ENCODE results near the gene BRME1. TPM values are rescaled to one million over a fixed set of nuclear protein-coding genes. Genes with fewer than 3 reads are reported as not detected.
A peak's percentile ranks its signal among the peaks of the same experiment; 100 is the strongest.

BRME1 gene
- total RNA-seq, 1 donor from 2014 or later = 9.2 TPM

DNA sequence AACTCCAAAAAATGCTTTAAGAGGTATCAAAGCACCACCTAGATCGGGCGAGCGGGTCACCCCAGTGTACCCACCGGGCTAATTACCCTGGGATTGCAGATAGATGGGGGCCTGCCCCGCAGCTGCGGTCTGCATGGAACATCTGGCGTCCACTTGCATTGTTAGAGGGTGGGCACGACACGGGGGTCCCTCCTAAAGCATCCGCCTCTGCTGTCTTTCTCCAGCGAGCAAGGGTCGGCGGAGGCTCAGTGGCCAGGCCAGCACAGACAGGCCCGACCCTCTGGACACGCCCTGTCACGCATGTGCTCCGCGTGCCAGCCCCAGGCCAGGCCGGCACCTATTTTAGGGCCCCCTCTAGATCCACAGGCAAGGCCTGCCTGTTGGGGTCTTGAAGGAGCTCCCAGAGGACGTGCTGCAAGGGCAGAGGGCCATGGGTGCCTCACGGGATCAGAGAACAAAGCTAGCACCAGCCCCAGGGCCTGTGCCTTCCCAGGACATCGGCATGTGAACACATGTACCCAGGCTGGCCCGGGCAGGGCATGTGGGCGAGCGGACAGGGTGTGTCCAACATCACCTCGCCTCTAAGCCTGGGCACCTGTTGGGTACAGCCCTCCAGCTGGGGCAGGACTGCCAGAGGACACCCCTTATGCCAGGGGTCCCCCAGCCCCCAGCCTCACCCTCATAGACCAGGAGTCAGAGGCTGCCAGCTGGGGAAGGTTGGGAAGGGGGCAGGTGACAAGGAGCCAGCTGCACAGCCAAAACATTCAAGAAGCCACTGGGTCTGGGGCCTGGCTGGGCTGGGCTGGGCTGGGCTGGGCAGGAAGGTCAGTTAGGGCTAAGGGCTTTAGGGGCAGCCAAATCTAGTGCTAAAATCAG, 64.6 kb downstream of the BRME1 start:
- peaks cover 22% of the 10 kb centered on the region for H3K4me1 Mint-ChIP-seq (ENCODE audit: unreplicated experiment)
- peak overlapping the region; percentile 89 for H3K27ac Mint-ChIP-seq
- TF ChIP-seq, protein P1, sequence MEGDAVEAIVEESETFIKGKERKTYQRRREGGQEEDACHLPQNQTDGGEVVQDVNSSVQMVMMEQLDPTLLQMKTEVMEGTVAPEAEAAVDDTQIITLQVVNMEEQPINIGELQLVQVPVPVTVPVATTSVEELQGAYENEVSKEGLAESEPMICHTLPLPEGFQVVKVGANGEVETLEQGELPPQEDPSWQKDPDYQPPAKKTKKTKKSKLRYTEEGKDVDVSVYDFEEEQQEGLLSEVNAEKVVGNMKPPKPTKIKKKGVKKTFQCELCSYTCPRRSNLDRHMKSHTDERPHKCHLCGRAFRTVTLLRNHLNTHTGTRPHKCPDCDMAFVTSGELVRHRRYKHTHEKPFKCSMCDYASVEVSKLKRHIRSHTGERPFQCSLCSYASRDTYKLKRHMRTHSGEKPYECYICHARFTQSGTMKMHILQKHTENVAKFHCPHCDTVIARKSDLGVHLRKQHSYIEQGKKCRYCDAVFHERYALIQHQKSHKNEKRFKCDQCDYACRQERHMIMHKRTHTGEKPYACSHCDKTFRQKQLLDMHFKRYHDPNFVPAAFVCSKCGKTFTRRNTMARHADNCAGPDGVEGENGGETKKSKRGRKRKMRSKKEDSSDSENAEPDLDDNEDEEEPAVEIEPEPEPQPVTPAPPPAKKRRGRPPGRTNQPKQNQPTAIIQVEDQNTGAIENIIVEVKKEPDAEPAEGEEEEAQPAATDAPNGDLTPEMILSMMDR (conservative IDR thresholded peaks at IDR 0.05) = no peak
- H3K9me3 Mint-ChIP-seq = no peaks in the 10 kb centered on the region
- no peaks in the 10 kb centered on the region for H3K27me3 Mint-ChIP-seq
- H3K4me3 Mint-ChIP-seq = peak overlapping the region; percentile 89
- no peaks in the 10 kb centered on the region for H3K36me3 Mint-ChIP-seq
- DNase-seq (ENCODE audit: extremely low spot score, unreplicated experiment) = no peak

DNA sequence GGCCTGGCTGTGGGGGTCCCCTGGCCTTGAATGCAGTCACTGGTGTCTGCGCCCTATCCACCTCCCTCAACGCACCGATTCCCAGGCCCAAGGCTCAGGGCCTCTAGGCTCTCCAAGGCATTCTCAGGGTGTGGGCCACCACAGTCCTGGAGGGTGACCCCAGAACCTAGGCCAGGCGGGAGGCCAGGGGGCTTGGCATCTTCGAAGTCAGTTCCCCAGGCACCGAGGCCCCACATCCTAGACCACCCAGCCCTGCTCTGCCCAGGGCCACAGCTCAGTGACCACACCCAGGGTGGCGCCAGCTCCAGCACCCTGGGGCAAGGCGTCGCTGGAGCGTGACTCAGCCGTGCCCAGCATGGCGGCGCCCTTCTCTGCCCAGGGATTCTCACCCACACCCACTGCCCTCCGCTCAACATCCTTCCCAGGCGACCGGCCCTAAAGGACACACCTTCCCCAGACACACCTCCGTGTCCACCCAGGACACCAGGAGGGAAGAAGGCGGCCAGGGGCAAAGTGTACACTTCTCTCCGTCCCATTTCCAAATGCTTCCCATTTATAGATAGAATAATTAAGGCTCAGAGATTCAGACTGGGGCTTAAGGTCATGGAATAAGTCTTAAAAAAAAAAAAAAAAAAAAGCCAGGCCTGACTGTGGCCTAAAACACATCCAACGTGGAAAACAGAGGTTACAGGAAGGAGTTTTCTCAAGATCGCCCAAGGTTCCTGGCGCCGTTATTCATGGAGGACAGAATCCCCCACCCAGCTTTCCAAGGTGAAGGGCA, 65.4 kb downstream of the BRME1 start:
- TF ChIP-seq, protein P1 (conservative IDR thresholded peaks at IDR 0.05) = no peak
- DNase-seq (ENCODE audit: extremely low spot score, unreplicated experiment) = no peak
- Mint-ChIP-seq H3K27ac (peak overlapping the region; percentile 89), H3K4me3 (peak overlapping the region; percentile 89), H3K4me1 (ENCODE audit: unreplicated experiment) (peaks cover 16% of the 10 kb centered on the region), H3K36me3 (no peaks in the 10 kb centered on the region), H3K27me3 (no peaks in the 10 kb centered on the region), H3K9me3 (no peaks in the 10 kb centered on the region)

DNA sequence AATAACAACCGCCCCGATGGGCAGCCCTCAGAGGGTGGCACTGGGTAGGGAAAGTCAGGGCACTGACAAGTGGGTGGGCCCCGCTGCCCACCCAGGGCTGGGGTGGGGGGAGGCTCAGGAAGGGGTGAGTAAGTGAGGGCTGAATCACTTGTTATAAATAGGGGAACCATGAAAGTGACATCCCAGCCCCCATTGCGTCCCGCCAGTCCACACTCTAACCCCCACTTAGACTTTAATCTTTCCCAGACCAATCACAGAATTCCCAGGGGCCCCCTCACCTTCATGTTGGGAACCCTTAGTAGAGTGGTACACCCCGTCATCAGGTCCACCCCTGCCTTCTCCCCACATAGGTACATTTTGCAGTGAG, 66.0 kb downstream of the BRME1 start:
- no peak for DNase-seq (ENCODE audit: extremely low spot score, unreplicated experiment)
- no peaks in the 10 kb centered on the region for H3K9me3 Mint-ChIP-seq
- no peaks in the 10 kb centered on the region for H3K36me3 Mint-ChIP-seq
- peaks cover 12% of the 10 kb centered on the region for H3K4me1 Mint-ChIP-seq (ENCODE audit: unreplicated experiment)
- H3K27ac Mint-ChIP-seq = peak overlapping the region; percentile 89
- TF ChIP-seq, protein P1 (conservative IDR thresholded peaks at IDR 0.05) = no peak
- no peaks in the 10 kb centered on the region for H3K27me3 Mint-ChIP-seq
- peak overlapping the region; percentile 45 for H3K4me3 Mint-ChIP-seq

DNA sequence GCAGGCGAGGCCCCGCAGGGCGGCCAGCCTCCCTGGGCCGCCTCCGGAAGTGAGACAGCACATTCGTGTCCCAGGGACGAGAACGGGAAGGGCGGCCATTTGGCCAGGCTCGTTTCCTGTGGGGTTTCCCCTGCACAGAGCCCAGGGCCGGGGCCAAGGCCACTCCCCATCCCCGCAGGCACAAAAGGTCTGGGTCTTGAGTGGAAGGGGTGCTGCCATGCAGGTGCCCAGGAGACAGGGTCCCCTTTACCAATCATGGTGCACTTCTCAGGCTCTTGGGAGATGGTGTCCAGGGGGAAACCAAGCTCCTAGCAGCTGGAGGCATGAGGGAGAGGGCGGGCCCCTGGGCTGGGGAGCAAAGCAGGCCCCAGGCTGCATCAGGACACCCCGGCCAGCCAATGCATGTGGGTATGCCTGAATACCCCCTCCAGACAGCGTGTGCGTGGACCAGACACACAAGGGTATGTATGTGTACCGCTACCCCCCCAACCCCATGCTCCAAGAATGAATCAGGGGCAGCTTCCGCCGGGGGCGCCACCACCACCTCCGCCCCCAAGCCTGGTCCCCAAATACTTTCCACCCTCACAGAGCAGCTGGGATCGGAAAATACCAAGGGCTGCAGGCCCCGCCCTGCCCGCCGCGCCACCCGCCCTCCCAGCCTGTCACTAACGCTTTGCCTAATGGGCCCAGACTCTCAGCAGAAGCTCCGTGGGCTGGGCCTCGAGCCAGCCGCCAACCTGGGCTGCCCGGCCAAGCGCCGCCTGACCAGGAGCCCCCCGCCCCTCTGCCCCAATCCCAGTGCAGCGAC, 66.6 kb downstream of the BRME1 start:
- Mint-ChIP-seq H3K4me1 (ENCODE audit: unreplicated experiment) (peaks cover 6% of the 10 kb centered on the region), H3K4me3 (no peak overlapping the region), H3K9me3 (no peaks in the 10 kb centered on the region), H3K27me3 (no peaks in the 10 kb centered on the region), H3K36me3 (no peaks in the 10 kb centered on the region), H3K27ac (peak overlapping the region; percentile 81)
- DNase-seq (ENCODE audit: extremely low spot score, unreplicated experiment) = no peak
- TF ChIP-seq, protein P1 (conservative IDR thresholded peaks at IDR 0.05) = no peak

DNA sequence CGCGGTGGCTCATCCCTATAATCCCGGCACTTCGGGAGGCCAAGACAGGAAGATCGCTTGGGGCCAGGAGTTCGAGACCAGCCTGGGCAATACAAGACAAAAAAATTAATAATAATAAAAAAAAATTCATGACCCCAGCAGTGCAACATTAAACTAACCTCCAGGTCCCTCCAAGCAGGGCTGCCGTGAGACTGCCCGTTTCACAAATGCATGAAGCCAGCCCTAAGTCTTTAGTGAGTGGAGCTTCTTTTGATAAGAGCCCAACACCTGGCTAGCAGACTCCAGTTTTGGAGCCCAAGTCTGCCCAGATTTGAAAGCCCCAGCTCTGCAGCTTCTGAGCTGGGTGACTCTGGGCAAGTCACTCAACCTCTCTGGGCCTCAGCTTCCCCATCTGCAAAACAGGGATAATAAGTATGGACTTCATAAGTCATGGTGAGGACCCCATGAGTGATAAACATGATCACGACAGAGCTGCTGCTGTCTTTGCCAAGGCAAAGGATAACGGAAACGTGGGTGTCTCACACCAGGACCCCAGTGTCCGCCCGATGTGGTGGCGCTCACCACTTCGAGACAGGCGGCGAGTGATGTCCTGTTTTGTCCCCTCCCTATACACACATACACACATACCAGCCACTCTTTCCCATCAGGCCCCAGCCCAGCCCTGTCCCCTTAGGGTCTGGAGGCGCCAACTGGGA, 67.3 kb downstream of the BRME1 start:
- TF ChIP-seq, protein P1 (conservative IDR thresholded peaks at IDR 0.05) = no peak
- H3K4me3 Mint-ChIP-seq = no peak overlapping the region
- no peaks in the 10 kb centered on the region for H3K27me3 Mint-ChIP-seq
- no peaks in the 10 kb centered on the region for H3K9me3 Mint-ChIP-seq
- peaks cover 12% of the 10 kb centered on the region for H3K4me1 Mint-ChIP-seq (ENCODE audit: unreplicated experiment)
- no peaks in the 10 kb centered on the region for H3K36me3 Mint-ChIP-seq
- peak overlapping the region; percentile 81 for H3K27ac Mint-ChIP-seq
- no peak for DNase-seq (ENCODE audit: extremely low spot score, unreplicated experiment)
